ENCODE measurements around the gene SCAP. TPM values are rescaled to one million over a fixed set of nuclear protein-coding genes. Genes with fewer than 3 reads are reported as not detected.

The SCAP gene
- total and polyA plus RNA-seq, 4 donors, result 44.1 to 91.8 (median 47.4) TPM

DNA sequence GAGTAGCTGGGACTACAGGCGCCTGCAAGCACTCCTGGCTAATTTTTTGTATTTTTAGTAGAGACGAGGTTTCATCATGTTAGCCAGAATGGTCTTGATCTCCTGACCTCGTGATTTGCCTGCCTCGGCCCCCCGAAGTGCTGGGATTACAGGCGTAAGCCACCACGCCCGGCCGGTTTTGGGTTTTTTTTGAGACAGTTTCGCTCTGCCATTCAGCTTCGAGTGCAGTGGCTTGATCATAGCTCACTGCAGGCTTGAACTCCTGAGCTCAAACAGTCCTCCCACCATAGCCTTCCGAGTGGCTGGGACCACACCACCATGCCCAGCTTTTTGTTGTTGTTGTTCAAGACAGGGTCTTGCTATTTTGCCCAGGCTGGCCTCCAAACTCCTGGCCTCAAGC is 16.0 kb upstream of the SCAP start:
- DNase-seq (no peak), ATAC-seq (ENCODE audit: insufficient read depth, low FRiP score) (no peak)
- TF ChIP-seq, protein P1, sequence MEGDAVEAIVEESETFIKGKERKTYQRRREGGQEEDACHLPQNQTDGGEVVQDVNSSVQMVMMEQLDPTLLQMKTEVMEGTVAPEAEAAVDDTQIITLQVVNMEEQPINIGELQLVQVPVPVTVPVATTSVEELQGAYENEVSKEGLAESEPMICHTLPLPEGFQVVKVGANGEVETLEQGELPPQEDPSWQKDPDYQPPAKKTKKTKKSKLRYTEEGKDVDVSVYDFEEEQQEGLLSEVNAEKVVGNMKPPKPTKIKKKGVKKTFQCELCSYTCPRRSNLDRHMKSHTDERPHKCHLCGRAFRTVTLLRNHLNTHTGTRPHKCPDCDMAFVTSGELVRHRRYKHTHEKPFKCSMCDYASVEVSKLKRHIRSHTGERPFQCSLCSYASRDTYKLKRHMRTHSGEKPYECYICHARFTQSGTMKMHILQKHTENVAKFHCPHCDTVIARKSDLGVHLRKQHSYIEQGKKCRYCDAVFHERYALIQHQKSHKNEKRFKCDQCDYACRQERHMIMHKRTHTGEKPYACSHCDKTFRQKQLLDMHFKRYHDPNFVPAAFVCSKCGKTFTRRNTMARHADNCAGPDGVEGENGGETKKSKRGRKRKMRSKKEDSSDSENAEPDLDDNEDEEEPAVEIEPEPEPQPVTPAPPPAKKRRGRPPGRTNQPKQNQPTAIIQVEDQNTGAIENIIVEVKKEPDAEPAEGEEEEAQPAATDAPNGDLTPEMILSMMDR (IDR thresholded peaks at IDR 0.05; ENCODE audit: control extremely low read depth, extremely low read depth), result no peak
- Histone ChIP-seq H3K4me3 (no peak overlapping the region), H3K27me3 (ENCODE audit: control insufficient read depth in 3 of 3, insufficient read depth in 3 of 3, low read length in 2 of 3) (no peaks in the 10 kb centered on the region), H3K36me3 (ENCODE audit: control insufficient read depth in 4 of 4, insufficient read depth in 4 of 4, low read length in 4 of 4) (peaks cover 7 to 12% (median 9%) of the 10 kb centered on the region in 4 donors), H3K27ac (ENCODE audit: low read depth in 1 of 2, low read length in 1 of 2) (no peak overlapping the region), H3K9ac (ENCODE audit: insufficient read depth in 1 of 2, low read length in 2 of 2) (no peak overlapping the region), H3K9me3 (ENCODE audit: control insufficient read depth in 4 of 4, insufficient read depth in 3 of 4, low read length in 3 of 4) (no peaks in the 10 kb centered on the region), H3K4me1 (ENCODE audit: control insufficient read depth in 5 of 5, insufficient read depth in 5 of 5, low read length in 5 of 5) (no peaks in the 10 kb centered on the region)
- WGBS, 2 donors, result 94 to 97% methylated on average over 12 of the region's 12 CpGs

DNA sequence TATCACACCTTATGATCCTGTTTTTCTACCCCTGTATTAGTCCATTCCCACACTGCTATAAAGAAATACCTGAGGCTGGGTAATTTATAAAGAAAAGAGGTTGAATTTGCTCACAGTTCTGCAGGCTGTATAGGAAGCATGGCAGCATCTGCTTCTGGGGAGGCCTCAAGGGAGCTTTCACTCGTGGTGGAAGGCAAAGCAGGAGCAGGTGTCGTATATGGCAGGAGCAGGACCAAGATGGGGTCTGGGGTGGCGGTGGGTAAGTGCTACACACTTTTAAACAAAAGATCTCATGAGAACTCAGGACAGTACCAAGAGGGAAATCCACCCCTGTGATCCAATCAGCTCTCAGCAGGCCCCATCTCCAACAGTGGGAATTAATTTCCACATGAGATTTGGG is 15.4 kb upstream of the SCAP start:
- DNase-seq, result no peak
- Histone ChIP-seq H3K9me3 (ENCODE audit: control insufficient read depth in 4 of 4, insufficient read depth in 3 of 4, low read length in 3 of 4) (no peaks in the 10 kb centered on the region), H3K9ac (ENCODE audit: insufficient read depth in 1 of 2, low read length in 2 of 2) (no peak overlapping the region), H3K27ac (ENCODE audit: low read depth in 1 of 2, low read length in 1 of 2) (no peak overlapping the region), H3K4me1 (ENCODE audit: control insufficient read depth in 5 of 5, insufficient read depth in 5 of 5, low read length in 5 of 5) (no peaks in the 10 kb centered on the region), H3K27me3 (ENCODE audit: control insufficient read depth in 3 of 3, insufficient read depth in 3 of 3, low read length in 2 of 3) (no peaks in the 10 kb centered on the region), H3K36me3 (ENCODE audit: control insufficient read depth in 4 of 4, insufficient read depth in 4 of 4, low read length in 4 of 4) (peaks cover 5 to 10% (median 8%) of the 10 kb centered on the region in 4 donors), H3K4me3 (no peak overlapping the region)
- WGBS, 2 donors, result 90 to 92% methylated on average over 3 of the region's 3 CpGs
- TF ChIP-seq, protein P1 (IDR thresholded peaks at IDR 0.05; ENCODE audit: control extremely low read depth, extremely low read depth), result no peak
- no peak for ATAC-seq (ENCODE audit: insufficient read depth, low FRiP score)

DNA sequence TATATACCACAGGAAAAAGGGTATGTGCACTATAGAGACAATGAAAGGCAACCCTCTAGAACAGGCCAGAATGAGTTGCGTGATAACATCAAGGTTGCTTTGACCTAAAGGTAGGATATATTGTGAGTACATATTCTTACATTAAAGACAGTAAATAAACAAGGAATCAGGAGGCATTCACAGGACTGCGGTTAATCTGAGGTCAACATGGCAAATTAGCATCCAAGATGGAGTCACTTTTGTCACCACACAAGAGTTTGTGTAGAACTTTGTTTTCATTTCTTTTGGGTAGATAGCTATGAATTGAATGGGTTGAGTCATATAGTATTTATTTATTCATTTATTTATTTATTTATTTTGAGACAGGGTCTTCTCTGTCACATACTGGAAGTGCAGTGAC is 11.5 kb upstream of the SCAP start:
- no peak for ATAC-seq (ENCODE audit: insufficient read depth, low FRiP score)
- peaks cover 0 to 3% (median 2%) of the 10 kb centered on the region in 4 donors for H3K36me3 ChIP-seq (ENCODE audit: control insufficient read depth in 4 of 4, insufficient read depth in 4 of 4, low read length in 4 of 4)
- H3K9ac ChIP-seq (ENCODE audit: insufficient read depth in 1 of 2, low read length in 2 of 2), result no peak overlapping the region
- no peaks in the 10 kb centered on the region for H3K9me3 ChIP-seq (ENCODE audit: control insufficient read depth in 4 of 4, insufficient read depth in 3 of 4, low read length in 3 of 4)
- no peak for DNase-seq
- TF ChIP-seq, protein P1 (IDR thresholded peaks at IDR 0.05; ENCODE audit: control extremely low read depth, extremely low read depth), result no peak
- no peaks in the 10 kb centered on the region for H3K4me1 ChIP-seq (ENCODE audit: control insufficient read depth in 5 of 5, insufficient read depth in 5 of 5, low read length in 5 of 5)
- H3K27ac ChIP-seq (ENCODE audit: low read depth in 1 of 2, low read length in 1 of 2), result no peak overlapping the region
- H3K27me3 ChIP-seq (ENCODE audit: control insufficient read depth in 3 of 3, insufficient read depth in 3 of 3, low read length in 2 of 3), result no peaks in the 10 kb centered on the region
- 96 to 100% methylated on average over 2 of the region's 2 CpGs for WGBS, 2 donors
- H3K4me3 ChIP-seq, result no peak overlapping the region

DNA sequence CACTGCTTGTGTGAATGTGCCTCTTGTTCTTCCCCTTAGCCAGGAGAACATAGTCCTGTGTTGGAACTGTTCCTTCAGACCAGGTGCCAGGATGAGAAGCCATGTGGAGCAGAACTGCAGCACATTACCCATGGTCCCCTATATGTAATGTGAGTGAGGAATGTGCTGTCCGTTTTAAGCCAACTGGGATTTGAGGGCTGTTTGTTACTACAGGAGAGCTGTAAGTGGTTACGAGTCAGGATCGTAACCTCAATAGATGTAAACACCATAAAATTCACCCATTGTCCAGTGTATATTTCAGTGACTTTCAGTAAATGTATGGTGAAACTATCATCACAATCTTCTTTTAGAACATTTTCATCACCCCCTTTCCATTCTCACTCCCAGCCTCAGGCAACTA is 10.1 kb upstream of the SCAP start:
- Histone ChIP-seq H3K9ac (ENCODE audit: insufficient read depth in 1 of 2, low read length in 2 of 2) (no peak overlapping the region), H3K27ac (ENCODE audit: low read depth in 1 of 2, low read length in 1 of 2) (no peak overlapping the region), H3K4me1 (ENCODE audit: control insufficient read depth in 5 of 5, insufficient read depth in 5 of 5, low read length in 5 of 5) (no peaks in the 10 kb centered on the region), H3K9me3 (ENCODE audit: control insufficient read depth in 4 of 4, insufficient read depth in 3 of 4, low read length in 3 of 4) (no peaks in the 10 kb centered on the region), H3K4me3 (no peak overlapping the region), H3K27me3 (ENCODE audit: control insufficient read depth in 3 of 3, insufficient read depth in 3 of 3, low read length in 2 of 3) (no peaks in the 10 kb centered on the region), H3K36me3 (ENCODE audit: control insufficient read depth in 4 of 4, insufficient read depth in 4 of 4, low read length in 4 of 4) (peaks cover 0 to 3% (median 0%) of the 10 kb centered on the region in 4 donors)
- DNase-seq, result no peak
- TF ChIP-seq, protein P1 (IDR thresholded peaks at IDR 0.05; ENCODE audit: control extremely low read depth, extremely low read depth), result no peak
- ATAC-seq (ENCODE audit: insufficient read depth, low FRiP score), result no peak
- WGBS, 2 donors, result 84 to 97% methylated on average over 3 of the region's 3 CpGs

Measured in lung (tissue), 12 donors.